T-cell (primary cell): ENCODE measurements around the gene RUBCN. TPM values are rescaled to one million over a fixed set of nuclear protein-coding genes. Genes with fewer than 3 reads are reported as not detected.
A peak's percentile ranks its signal among the peaks of the same experiment; 100 is the strongest.
"Not testable (repeated sequence)": the region's sequence is repeated elsewhere in the genome, so short reads cannot be mapped to it uniquely, and the experiment has no call there.

ENCODE experiments used
- ATAC-seq, 4 experiments: fragments of 200-7000 bp in 3 of 4; fragments of 150-1000 bp in 1 of 4; cut with Tn5 transposase; replicated peaks in 1 of 4; 1 replicate in 3 of 4; 2 replicates in 1 of 4; pipeline ENCODE4 v1.10.0; 2021; ENCODE audit warnings: moderate library complexity in 3 of 4, mild to moderate bottlenecking in 2 of 4, moderate number of reproducible peaks in 1 of 4
- CTCF ChIA-PET, 2 donors: fragments of 300-600 bp; sonication (Branson Sonifier 250); formaldehyde crosslinking; loops; one replicate each; lab custom pipeline; 2022; ENCODE audit warnings: antibody characterized with exemption in 2 of 2; lab: Charles Lee
- POLR2A ChIA-PET, 2 donors: fragments of 300-600 bp; sonication (Branson Sonifier 250); formaldehyde crosslinking; loops; one replicate each; lab custom pipeline; 2022; ENCODE audit warnings: antibody characterized with exemption in 2 of 2; lab: Charles Lee
- DNase-seq, 35 experiments: peaks; one replicate each; pipeline versions ENCODE4 v3.0.0 to v3.0.0-alpha.2; 2013 to 2023
- H3K27ac ChIP-seq: one replicate; pipeline ENCODE4 v1.5.1; 2013; ENCODE audit warnings: low read length
- H3K27me3 ChIP-seq, 2 experiments: replicated peaks in 1 of 2; 1 replicate in 1 of 2; 2 replicates in 1 of 2; pipeline versions ENCODE4 v1.6.1 to v1.7.0; 2013; ENCODE audit warnings: low read length in 1 of 2, mixed read lengths in 1 of 2; ENCODE audit not compliant: control insufficient read depth in 2 of 2, insufficient read depth in 2 of 2; ENCODE audit errors: extremely low read depth in 1 of 2
- H3K36me3 ChIP-seq, 2 donors: 1 replicate in 1 of 2; 2 replicates in 1 of 2; pipeline versions ENCODE4 v1.6.1 to v1.7.0; 2013; ENCODE audit warnings: low read length in 1 of 2; ENCODE audit not compliant: control insufficient read depth in 2 of 2, insufficient read depth in 1 of 2; ENCODE audit errors: extremely low read depth in 1 of 2
- H3K4me1 ChIP-seq, 2 experiments: 1 replicate in 1 of 2; 2 replicates in 1 of 2; pipeline versions ENCODE4 v1.6.1 to v1.7.0; 2013; ENCODE audit warnings: low read length in 2 of 2, mixed read lengths in 1 of 2; ENCODE audit not compliant: insufficient read depth in 2 of 2, control insufficient read depth in 1 of 2; ENCODE audit errors: extremely low read depth in 1 of 2
- H3K4me3 ChIP-seq, 2 donors: 1 replicate in 1 of 2; 2 replicates in 1 of 2; pipeline versions ENCODE4 v1.5.1 to v1.7.0; 2013; ENCODE audit warnings: mild to moderate bottlenecking in 2 of 2, low read length in 1 of 2, moderate library complexity in 1 of 2; ENCODE audit not compliant: control insufficient read depth in 1 of 2; ENCODE audit errors: extremely low read depth in 1 of 2
- H3K9me3 ChIP-seq: 2 replicates; pipeline ENCODE4 v1.7.0; 2013
- H3K27ac Mint-ChIP-seq, 2 donors: one replicate each; pipeline ENCODE4 v1.8.0; 2020 to 2021; ENCODE audit warnings: mild to moderate bottlenecking in 2 of 2, mixed read lengths in 2 of 2
- H3K27me3 Mint-ChIP-seq, 2 donors: one replicate each; pipeline ENCODE4 v1.8.0; 2021 to 2022; ENCODE audit warnings: mixed read lengths in 2 of 2
- H3K36me3 Mint-ChIP-seq: one replicate; pipeline ENCODE4 v1.8.0; 2021; ENCODE audit warnings: mixed read lengths
- H3K4me1 Mint-ChIP-seq, 3 donors: one replicate each; pipeline ENCODE4 v1.8.0; 2020 to 2022; ENCODE audit warnings: mixed read lengths in 3 of 3, mild to moderate bottlenecking in 1 of 3
- H3K4me3 Mint-ChIP-seq, 3 donors: one replicate each; pipeline ENCODE4 v1.8.0; 2020 to 2022; ENCODE audit warnings: mild to moderate bottlenecking in 3 of 3, mixed read lengths in 3 of 3, moderate library complexity in 3 of 3
- H3K9me3 Mint-ChIP-seq, 3 donors: one replicate each; pipeline ENCODE4 v1.8.0; 2020 to 2022; ENCODE audit warnings: mixed read lengths in 3 of 3
- WGBS: methylation state at CpG from one replicate; pipeline ENCODE4 v1.1.5; 2013; ENCODE audit warnings: missing lambda C conversion rate; ENCODE audit not compliant: insufficient coverage; 5-methylcytosine and 5-hydroxymethylcytosine counted together
- total RNA-seq, 35 experiments: library from RNA in 6 of 35; stranded (reverse) in 6 of 35; fragments of 120-200 nt in 1 of 35; gene quantifications; one replicate each; pipeline versions ENCODE4 v1.2.1 to v1.2.4 and lab custom pipeline; 2013 to 2026

Gene RUBCN
- total RNA-seq, 5 donors from 2014 or later (not counting 1 experiment from before 2014, with no cell fraction given) = 40.3 to 73.5 (median 64.7) TPM

- POLR2A ChIA-PET, H3K9me3 ChIP-seq, ATAC-seq, CTCF ChIA-PET, H3K27ac Mint-ChIP-seq, H3K27me3 Mint-ChIP-seq, H3K36me3 ChIP-seq, H3K4me3 ChIP-seq, H3K9me3 Mint-ChIP-seq, H3K27me3 ChIP-seq, H3K4me1 Mint-ChIP-seq, H3K36me3 Mint-ChIP-seq, DNase-seq, H3K4me3 Mint-ChIP-seq, H3K4me1 ChIP-seq, H3K27ac ChIP-seq: not testable (repeated sequence)
- 95% methylated on average over 6 of the region's 13 CpGs for WGBS
These were observed 78.0 kb downstream of the RUBCN start for GRCh38 chr3:197658706-197659105.

GRCh38 chr3:197657541-197658292 lies 79.0 kb downstream of the RUBCN start:
- H3K9me3 ChIP-seq, H3K36me3 Mint-ChIP-seq, DNase-seq, H3K4me1 Mint-ChIP-seq, H3K4me3 Mint-ChIP-seq, H3K27ac ChIP-seq, POLR2A ChIA-PET, ATAC-seq, H3K27me3 ChIP-seq, H3K27ac Mint-ChIP-seq, H3K36me3 ChIP-seq, H3K4me1 ChIP-seq, H3K4me3 ChIP-seq, CTCF ChIA-PET, H3K9me3 Mint-ChIP-seq, H3K27me3 Mint-ChIP-seq: not testable (repeated sequence)
- WGBS = 95% methylated on average over 4 of the region's 30 CpGs

- 52% methylated on average over 6 of the region's 12 CpGs for WGBS
- CTCF ChIA-PET, H3K36me3 ChIP-seq, POLR2A ChIA-PET, H3K27ac Mint-ChIP-seq, ATAC-seq, H3K9me3 Mint-ChIP-seq, H3K9me3 ChIP-seq, H3K27ac ChIP-seq, H3K4me3 ChIP-seq, H3K4me1 Mint-ChIP-seq, H3K4me1 ChIP-seq, H3K27me3 ChIP-seq, H3K4me3 Mint-ChIP-seq, H3K36me3 Mint-ChIP-seq, DNase-seq, H3K27me3 Mint-ChIP-seq: not testable (repeated sequence)
These were observed 79.7 kb downstream of the RUBCN start for GRCh38 chr3:197656960-197657359.

- H3K9me3 ChIP-seq, H3K36me3 Mint-ChIP-seq, DNase-seq, POLR2A ChIA-PET, H3K4me1 ChIP-seq, H3K9me3 Mint-ChIP-seq, H3K27ac ChIP-seq, H3K27ac Mint-ChIP-seq, H3K36me3 ChIP-seq, ATAC-seq, H3K27me3 ChIP-seq, H3K4me3 ChIP-seq, H3K27me3 Mint-ChIP-seq, CTCF ChIA-PET: not testable (repeated sequence)
- peak overlapping the region; percentile 47 to 59 (median 48) for H3K4me3 Mint-ChIP-seq
- H3K4me1 Mint-ChIP-seq = peaks cover 2 to 11% (median 3%) of the 10 kb centered on the region in 3 donors
- WGBS = 20% methylated on average over 2 of the region's 3 CpGs
These were observed 80.6 kb downstream of the RUBCN start for GRCh38 chr3:197656129-197656528.

- H3K27ac ChIP-seq, H3K27ac Mint-ChIP-seq, CTCF ChIA-PET, H3K36me3 ChIP-seq, H3K36me3 Mint-ChIP-seq, H3K9me3 Mint-ChIP-seq, H3K27me3 ChIP-seq, H3K27me3 Mint-ChIP-seq, H3K4me1 ChIP-seq, DNase-seq, H3K4me3 Mint-ChIP-seq, H3K9me3 ChIP-seq, POLR2A ChIA-PET, H3K4me3 ChIP-seq: not testable (repeated sequence)
- WGBS = no CpG with 5 or more reads among the region's 22 CpGs
- peak; percentile 52 to 68 (median 58) for ATAC-seq
- H3K4me1 Mint-ChIP-seq = peaks cover 5 to 15% (median 8%) of the 10 kb centered on the region in 3 donors
These were observed 81.7 kb downstream of the RUBCN start for GRCh38 chr3:197654998-197655330.

GRCh38 chr3:197654090-197654997 lies 82.4 kb downstream of the RUBCN start:
- CTCF ChIA-PET, H3K36me3 Mint-ChIP-seq, H3K9me3 Mint-ChIP-seq, H3K27ac ChIP-seq, H3K27me3 Mint-ChIP-seq, POLR2A ChIA-PET, H3K4me1 ChIP-seq, H3K36me3 ChIP-seq, H3K9me3 ChIP-seq, H3K27ac Mint-ChIP-seq, H3K27me3 ChIP-seq: not testable (repeated sequence)
- Mint-ChIP-seq H3K4me1 (peaks cover 5 to 15% (median 8%) of the 10 kb centered on the region in 3 donors), H3K4me3 (peak overlapping the region in 2 of 3 donors; percentile 44 to 59)
- no CpG with 5 or more reads among the region's 100 CpGs for WGBS
- DNase-seq (peak in 17 of 35 experiments; percentile 6 to 42 (median 20)), ATAC-seq (peak; percentile 94 to 96 (median 96))
- H3K4me3 ChIP-seq = peak overlapping the region in 1 of 2 donors; percentile 33
